Body of pancreas (tissue), 4 donors: ENCODE results near the gene SCAMP4. TPM values are rescaled to one million over a fixed set of nuclear protein-coding genes. Genes with fewer than 3 reads are reported as not detected.

Source experiments
- ATAC-seq: fragments of 150-250 bp; one replicate; pipeline ENCODE4 v1.9.1; 2016
- DNase-seq, 4 donors: peaks; one replicate each; pipeline ENCODE4 v3.0.0-alpha.2; 2019
- H3K27ac ChIP-seq, 4 donors: fragments of 200-600 bp; sonication (generic); 1 replicate in 3 of 4; 2 replicates in 1 of 4; pipeline versions ENCODE4 v1.5.1 to v1.6.1; 2016 to 2019; ENCODE audit warnings: mild to moderate bottlenecking in 1 of 4, mixed read lengths in 1 of 4, moderate library complexity in 1 of 4
- H3K27me3 ChIP-seq, 2 donors: fragments of 200-600 bp; sonication (generic); one replicate each; pipeline ENCODE4 v1.6.0; 2016; ENCODE audit warnings: mild to moderate bottlenecking in 1 of 2
- H3K36me3 ChIP-seq, 2 donors: fragments of 200-600 bp; sonication (generic); replicated peaks in 1 of 2; 2 replicates each; pipeline ENCODE4 v1.5.1; 2016; ENCODE audit warnings: low read depth in 2 of 2; ENCODE audit not compliant: insufficient read depth in 1 of 2
- H3K4me1 ChIP-seq: fragments of 200-600 bp; sonication (generic); one replicate; pipeline ENCODE4 v1.6.0; 2016
- H3K4me3 ChIP-seq, 2 donors: fragments of 200-600 bp; sonication (generic); 1 replicate in 1 of 2; 2 replicates in 1 of 2; pipeline ENCODE4 v1.5.1; 2016 to 2019
- H3K9me3 ChIP-seq, 3 donors: fragments of 200-600 bp; sonication (generic); 1 replicate in 2 of 3; 2 replicates in 1 of 3; pipeline ENCODE4 v1.5.1; 2016
- CTCF ChIP-seq, 7 experiments: fragments of 450-650 bp in 4 of 7; fragments of 200-600 bp in 3 of 7; sonication (generic) in 3 of 7; IDR thresholded peaks; one replicate each; pipeline ENCODE4 v1.5.1; 2016 to 2019; ENCODE audit warnings: antibody characterized with exemption in 7 of 7
- POLR2A ChIP-seq, 3 donors: fragments of 450-650 bp; IDR thresholded peaks; one replicate each; pipeline ENCODE4 v1.6.1; 2016; ENCODE audit warnings: antibody characterized with exemption in 3 of 3, mild to moderate bottlenecking in 2 of 3
- WGBS, 2 donors: methylation state at CpG; one replicate each; pipeline ENCODE4 v1.1.5; 2017; 5-methylcytosine and 5-hydroxymethylcytosine counted together
- intact Hi-C: fragments of 100-400 bp; cut with DNase I; formaldehyde crosslinking; loops from one replicate; pipeline ENCODE4 v1.15.1; 2023
- total RNA-seq, 2 donors: library from RNA; depleted of rRNA; stranded (reverse); fragments of >200 nt; gene quantifications; one replicate each; pipeline ENCODE4 v1.1.0, GENCODE V29; 2016

The SCAMP4 gene
- total RNA-seq, 2 donors from 2014 or later = 37.6 to 67.2 TPM

GRCh38 chr19:1974381-1975161 is 69.4 kb downstream of the SCAMP4 start:
- TF ChIP-seq CTCF (IDR thresholded peaks at IDR 0.05) = no peak
- no peak for TF ChIP-seq POLR2A (IDR thresholded peaks at IDR 0.05)
- Histone ChIP-seq H3K36me3 (peaks cover 0 to 9% of the 10 kb centered on the region in 2 donors), H3K4me1 (no peaks in the 10 kb centered on the region), H3K27ac (no peak overlapping the region), H3K27me3 (no peaks in the 10 kb centered on the region), H3K9me3 (no peaks in the 10 kb centered on the region), H3K4me3 (no peak overlapping the region)
- intact Hi-C loops = no loop called here
- no peak for ATAC-seq
- WGBS, 2 donors = 72 to 94% methylated on average over 9 to 26 of the region's 28 CpGs
- no peak for DNase-seq

GRCh38 chr19:1975162-1975480 is 69.9 kb downstream of the SCAMP4 start:
- Histone ChIP-seq H3K27me3 (no peaks in the 10 kb centered on the region), H3K36me3 (peaks cover 4 to 12% of the 10 kb centered on the region in 2 donors), H3K27ac (no peak overlapping the region), H3K9me3 (no peaks in the 10 kb centered on the region), H3K4me1 (no peaks in the 10 kb centered on the region), H3K4me3 (no peak overlapping the region)
- intact Hi-C loops = no loop called here
- ATAC-seq (no peak), DNase-seq (no peak)
- TF ChIP-seq POLR2A (IDR thresholded peaks at IDR 0.05) (no peak), CTCF (IDR thresholded peaks at IDR 0.05) (no peak)
- 82 to 90% methylated on average over 12 to 19 of the region's 20 CpGs for WGBS, 2 donors

Other genes starting within 250 kb of the SCAMP4 start
- under 1 TPM in 1 of 2 donors, not detected in 1; 0.26 TPM for gene ONECUT3, start 151.9 kb upstream of the SCAMP4 start, total RNA-seq
- gene ATP8B3, start 93.1 kb upstream of the SCAMP4 start, total RNA-seq = under 1 TPM in 1 of 2 donors, not detected in 1; 0.52 TPM
- 10 to 100 TPM; 16.6 to 19.8 TPM for gene REXO1, start 56.9 kb upstream of the SCAMP4 start, total RNA-seq
- gene KLF16, start 41.8 kb upstream of the SCAMP4 start, total RNA-seq = 1 to 10 TPM; 2.3 to 3.6 TPM
- gene ABHD17A, start 19.9 kb upstream of the SCAMP4 start, total RNA-seq = 100 to 1,000 TPM in 1 of 2 donors, 10 to 100 TPM in 1; 56.8 to 100 TPM
- gene ADAT3, start within 50 bp of the SCAMP4 start, total RNA-seq = 10 to 100 TPM; 10.5 to 13.7 TPM
- gene CSNK1G2, start 35.8 kb downstream of the SCAMP4 start, total RNA-seq = 10 to 100 TPM; 35.3 to 65.6 TPM
- gene BTBD2, start 110.3 kb downstream of the SCAMP4 start, total RNA-seq = 10 to 100 TPM; 42.3 to 44.8 TPM
- gene MKNK2, start 145.8 kb downstream of the SCAMP4 start, total RNA-seq = 100 to 1,000 TPM; 180 to 273 TPM
- 10 to 100 TPM; 11.7 to 22.1 TPM for gene MOB3A, start 190.9 kb downstream of the SCAMP4 start, total RNA-seq
- gene IZUMO4, start 191.5 kb downstream of the SCAMP4 start, total RNA-seq = 1 to 10 TPM; 3.4 to 4.0 TPM
- gene AP3D1, start 246.2 kb downstream of the SCAMP4 start, total RNA-seq = 100 to 1,000 TPM in 1 of 2 donors, 10 to 100 TPM in 1; 77.0 to 124 TPM